AG08396 (cell line): ENCODE data around the gene BATF3.
A peak's percentile ranks its signal among the peaks of the same experiment; 100 is the strongest.

Experiments
- DNase-seq: peaks from one replicate; pipeline ENCODE4 v3.0.0; 2012; ENCODE audit warnings: low spot score, mixed read lengths

BATF3 gene

DNA sequence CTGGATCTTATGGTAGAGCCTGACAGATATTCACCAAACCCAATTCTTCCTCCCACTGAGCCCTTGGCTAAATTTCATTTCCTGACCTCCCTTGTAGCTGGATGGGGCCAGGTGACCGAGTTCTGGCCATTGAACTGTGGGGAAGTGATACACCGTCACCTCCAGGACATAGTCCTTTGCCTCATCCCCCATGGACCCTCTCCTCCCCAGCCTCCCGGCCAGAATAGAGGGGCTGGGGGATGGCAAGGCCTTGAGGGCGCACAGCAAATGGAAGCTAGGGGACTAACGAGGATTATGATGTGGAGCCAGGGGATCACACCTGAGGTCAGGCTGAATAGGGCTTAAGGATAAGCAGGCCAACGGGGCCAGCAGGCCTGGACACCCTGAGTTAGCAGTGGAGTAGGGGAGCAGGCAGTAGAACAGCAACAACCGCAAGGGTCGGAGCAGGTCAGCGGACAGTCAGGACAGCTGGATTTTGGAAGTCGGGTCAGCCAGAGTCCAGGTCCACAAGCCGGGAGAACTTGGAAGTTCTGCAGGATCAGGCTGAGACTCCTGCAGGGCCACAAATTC, 15.0 kb downstream of the BATF3 start:
- DNase-seq = no peak

DNA sequence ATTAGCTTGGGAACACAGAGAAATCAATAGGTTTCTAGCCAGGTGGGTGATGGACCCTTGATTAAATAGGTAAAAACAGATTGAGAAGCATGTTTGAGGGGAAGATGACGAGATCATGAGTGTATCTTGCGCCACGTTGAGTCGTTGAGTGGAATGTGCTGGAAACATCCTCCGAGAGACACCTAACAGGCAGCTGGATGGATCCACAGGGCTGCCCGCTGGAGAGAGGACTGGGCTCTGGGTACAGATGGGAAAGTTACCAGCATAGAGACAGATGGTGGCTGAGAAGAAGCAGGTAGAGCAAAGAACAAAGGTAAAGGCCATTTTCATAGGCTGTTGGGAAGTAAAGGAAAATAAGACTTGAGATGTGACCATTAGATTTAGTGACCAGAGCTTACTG, 15.6 kb downstream of the BATF3 start:
- DNase-seq = no peak

DNA sequence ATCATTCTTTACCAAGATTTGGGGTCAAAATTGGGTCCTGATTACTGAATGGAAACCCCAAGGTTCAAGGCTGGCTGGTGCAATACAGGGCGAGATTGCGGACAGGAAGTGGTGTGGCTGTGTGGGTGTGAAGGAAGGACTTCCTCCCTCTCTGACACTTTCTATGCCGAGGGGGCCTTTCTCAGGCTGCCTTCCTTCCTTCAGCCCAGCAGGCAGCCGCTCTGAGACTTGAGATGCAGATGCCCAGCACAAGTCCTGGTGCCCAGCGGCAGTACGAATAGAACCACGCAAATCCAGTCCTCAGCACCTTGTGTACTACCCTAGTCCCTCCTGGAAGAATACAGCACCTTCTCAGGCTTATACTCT, 16.3 kb downstream of the BATF3 start:
- DNase-seq = no peak

DNA sequence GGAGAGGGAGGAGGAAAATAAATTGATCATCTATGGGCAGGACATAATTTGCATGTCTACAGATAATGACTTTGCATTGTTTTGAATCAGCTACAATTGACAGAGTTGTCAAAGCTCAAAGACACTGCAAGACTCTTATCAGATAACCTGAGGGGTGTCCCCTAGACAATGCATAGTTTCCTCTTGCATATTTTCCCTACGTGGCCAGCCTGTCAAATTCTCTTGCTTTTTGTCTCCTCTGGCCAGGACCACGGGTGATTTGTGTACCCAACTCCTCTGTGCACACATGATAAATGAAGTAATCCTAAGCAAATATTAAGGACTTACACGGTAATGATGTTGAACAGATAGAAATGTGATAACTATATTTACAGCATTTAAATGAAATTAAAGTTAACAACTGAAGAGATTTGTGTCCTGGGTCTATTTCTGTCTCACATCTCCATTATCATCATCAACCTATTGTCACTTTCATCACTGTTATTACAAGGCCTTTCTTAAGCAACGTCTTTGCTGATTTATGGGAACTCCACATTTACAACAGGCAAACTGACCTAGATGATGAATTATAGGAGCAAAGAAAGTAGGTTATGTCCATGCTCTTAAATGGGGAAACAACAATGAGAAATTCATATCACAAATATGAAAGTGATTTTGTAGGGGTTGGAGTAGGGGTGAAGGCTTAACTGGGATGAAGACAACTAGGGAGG, 18.8 kb downstream of the BATF3 start:
- no peak for DNase-seq

DNA sequence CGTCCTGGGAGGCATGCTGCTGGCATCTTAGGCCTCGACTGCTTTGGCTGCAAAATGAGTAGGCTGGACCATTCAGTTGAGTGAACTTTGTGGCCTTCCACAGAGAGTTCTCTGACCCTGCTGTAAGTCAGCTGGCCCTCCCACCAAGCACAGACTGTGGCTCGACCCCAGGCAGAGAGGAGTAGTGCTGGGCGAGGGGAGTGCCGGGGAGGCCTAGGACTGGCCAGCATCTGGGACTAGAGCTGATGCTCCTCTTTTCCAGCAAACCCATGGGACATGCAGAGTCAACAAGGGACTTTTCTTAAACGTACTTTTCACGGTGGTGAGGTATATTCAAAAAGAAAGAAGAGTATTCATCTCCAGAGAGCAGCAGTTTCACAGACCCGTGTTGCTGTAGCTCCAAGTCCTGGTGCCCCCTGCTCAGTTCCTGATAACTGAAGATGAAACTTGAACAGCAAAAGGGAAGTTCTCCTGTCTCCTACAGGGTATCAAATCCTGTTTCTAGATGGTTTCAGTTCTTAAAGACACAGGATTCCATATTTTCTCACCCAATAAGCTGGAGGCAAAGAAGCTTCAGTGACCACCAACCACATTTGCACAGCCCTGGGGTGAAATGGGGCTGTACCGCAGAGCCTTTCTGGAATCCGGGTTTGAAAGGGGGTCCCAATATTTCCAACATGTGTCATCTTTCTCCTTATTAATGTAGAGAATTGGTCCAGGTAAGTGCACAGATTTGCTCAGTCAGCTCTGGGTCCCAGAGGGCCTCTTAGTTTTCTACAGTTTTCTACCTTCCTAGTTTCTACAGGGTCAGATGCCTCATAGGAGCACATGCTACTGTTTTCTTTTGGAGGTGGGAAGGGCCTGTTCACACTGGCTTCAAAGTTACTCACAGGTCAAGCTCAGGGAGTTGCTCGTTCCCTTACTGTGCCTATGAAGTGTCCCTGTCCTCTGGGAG, 20.9 kb downstream of the BATF3 start:
- no peak for DNase-seq

DNA sequence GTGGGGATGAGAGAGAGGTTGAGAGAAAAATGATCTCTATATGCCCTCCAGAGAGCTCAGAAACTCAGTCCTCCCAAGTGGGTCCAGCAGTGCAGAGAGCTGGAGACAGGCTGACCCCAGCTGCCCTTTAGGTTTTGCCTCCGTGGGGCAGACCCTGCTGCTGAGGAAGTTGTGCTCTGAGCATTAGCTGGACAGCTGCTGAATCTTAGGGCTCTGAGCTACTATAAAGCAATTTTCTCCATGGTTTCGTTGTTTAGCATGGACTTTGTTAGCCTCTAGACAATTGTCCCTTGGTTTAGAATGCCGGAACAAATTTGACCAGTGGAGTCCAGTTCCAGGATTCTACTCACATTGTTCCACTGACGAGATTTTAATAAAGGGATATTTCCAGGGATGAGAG, 22.1 kb downstream of the BATF3 start:
- no peak for DNase-seq

DNA sequence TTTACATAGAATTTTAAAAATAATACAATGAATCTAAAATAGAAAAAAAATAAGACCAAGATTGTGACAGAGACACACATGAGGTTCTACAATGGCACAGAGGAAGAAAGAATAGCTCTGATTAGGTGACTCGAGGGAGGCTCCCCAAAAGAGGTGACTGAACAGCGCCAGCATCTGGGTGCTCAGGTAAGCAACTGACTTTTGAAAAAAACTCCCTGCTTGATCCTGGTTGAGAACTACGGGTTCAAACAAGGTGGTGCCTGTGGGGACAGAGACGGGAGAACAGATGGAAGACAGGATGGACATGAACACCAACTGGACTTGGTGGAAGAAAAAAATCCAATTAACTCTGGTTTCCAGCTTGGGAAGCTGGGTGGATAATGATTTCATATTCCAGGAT, 22.5 kb downstream of the BATF3 start:
- no peak for DNase-seq

DNA sequence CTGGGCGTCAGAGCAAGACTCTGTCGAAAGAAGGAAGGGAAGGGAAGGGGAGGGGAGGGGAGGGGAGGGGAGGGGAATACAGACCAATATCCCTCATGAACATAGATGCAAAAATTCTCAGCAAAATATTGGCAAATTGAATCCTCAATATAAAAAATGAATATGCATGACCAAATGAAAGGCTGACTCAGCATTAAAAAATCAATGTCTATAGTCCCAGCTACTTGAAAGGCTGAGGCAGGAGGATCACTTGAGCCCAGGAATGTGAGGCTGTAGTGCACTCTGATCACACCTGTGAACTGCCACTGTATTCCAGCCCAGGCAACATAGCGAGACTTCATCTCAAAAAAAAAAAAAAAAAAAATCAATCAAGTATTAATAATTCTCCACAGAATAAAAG, 24.0 kb downstream of the BATF3 start:
- DNase-seq = no peak

DNA sequence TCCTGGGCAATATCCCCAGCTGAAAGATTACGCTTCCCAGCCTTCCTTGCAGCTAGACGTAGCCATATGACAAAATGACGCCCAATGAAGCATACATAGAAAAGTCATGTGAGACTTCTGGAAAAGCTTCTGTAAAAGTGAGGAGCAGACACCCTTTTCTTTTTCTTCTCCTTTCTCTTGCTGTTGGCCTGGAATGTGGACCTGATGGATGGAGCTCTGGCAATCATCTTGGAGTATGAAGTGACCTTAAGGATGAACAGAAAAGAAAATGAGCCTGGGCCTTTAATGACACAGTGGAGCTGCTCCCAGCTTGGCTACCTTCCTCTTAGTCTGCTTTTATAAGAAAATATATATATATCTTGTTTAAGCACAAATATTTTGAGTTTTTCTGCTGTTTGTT, 24.8 kb downstream of the BATF3 start:
- no peak for DNase-seq

DNA sequence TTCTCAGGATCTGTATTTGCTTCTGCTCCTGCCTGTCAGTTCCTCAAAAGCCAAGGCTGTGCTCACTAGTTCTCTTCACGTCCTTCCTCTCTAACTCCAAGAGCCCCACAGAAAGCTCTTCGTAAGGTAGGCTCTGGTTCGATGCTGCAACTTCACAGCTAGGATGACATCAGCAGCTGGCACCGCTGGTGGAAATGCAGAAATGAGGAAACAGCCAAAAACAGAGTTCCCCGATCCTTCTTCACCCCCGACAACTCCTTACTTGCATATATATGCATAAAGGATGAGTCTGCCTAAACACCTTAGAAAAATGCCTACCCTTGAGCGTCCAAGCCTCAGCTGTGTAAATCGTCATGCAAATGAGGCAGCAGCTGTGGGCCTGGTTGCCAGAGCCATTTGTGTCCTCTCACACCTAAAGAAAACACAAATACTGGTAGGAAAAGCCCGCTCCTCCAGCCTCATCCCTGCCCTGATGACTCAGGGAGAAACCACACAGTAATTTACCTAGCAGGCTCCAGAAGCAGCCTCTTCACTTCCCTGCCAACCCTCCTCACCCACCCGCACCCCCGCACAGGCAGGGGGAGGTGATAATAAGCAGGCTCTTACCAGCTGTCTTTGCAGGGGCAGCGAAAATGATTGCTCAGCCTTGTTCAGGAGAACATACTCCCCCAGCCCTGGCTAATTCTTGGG, 28.2 kb downstream of the BATF3 start:
- peak; percentile 31 for DNase-seq

DNA sequence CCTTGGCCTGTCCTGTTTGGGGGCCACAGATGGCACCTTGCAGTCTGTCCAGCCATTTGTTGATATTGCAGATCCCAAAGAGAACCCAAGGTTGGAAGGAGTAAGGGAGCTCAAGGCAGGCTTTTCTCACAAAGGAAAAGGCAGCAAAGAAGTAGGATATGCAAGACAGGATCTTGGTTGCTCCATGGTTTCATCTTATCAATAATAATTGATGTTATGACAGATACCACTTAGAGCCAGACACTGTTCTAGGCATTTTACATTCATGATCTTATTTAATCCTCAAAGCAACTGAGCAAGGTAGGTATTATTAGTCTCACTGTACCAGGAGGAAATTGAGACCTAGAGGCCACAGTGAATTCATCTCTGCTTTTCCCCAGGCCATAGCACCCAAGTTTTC, 28.8 kb downstream of the BATF3 start:
- no peak for DNase-seq

DNA sequence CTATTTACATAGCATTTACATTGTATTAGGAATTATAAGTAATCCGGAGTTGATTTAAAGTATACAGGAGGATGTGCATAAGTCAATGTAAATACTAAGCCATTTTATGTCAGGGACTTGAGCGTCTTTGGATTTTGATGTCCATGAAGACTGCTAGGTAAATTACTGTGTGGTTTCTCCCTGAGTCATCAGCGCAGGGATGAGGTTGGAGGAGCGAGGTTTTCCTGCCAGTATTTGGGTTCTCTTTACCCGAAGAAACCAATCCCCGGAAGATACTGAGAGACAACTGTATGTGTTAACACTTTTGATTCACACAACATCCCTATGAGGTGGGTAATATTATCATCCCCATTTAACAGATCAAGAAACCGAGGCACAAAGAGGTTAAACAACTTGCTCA, 29.3 kb downstream of the BATF3 start:
- no peak for DNase-seq

DNA sequence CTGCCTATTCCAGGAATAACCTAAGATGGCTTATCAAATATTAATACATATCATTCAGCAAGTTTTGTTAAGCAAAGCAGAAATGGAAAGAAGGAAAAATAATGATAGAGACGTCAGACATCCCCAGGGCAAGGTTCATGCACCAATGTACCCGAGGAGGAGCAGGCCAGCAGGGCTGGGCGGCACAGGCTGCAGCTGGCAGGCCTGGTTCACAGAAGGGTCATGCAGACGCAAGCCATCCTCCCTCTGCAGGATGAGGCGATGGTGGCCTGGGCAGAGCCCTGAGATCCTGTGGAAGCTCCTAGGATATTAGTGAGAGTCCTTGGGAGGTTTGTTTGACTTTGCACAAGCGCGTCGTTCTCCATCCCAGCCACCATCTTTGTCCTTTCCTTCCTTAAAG, 30.0 kb downstream of the BATF3 start:
- DNase-seq = no peak

DNA sequence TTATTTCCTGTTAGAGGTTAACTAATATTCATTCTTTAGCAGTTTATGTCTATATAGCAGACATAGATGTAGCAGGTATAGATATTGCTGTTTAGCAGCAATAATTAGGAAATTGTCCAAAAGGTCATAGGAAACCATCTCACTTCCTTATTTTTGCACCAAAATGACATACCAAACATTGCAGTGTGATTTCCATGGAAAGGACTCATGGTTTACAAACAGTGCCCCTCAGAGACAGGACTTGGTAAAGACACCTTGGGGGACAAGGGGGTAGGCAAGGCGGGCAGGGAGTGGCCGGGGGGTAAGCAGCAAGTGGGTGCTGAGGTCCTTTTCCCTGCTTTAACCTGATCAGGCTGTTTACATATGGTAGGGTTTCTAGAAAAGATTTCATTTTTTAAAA, 30.5 kb downstream of the BATF3 start:
- DNase-seq = peak; percentile 35

DNA sequence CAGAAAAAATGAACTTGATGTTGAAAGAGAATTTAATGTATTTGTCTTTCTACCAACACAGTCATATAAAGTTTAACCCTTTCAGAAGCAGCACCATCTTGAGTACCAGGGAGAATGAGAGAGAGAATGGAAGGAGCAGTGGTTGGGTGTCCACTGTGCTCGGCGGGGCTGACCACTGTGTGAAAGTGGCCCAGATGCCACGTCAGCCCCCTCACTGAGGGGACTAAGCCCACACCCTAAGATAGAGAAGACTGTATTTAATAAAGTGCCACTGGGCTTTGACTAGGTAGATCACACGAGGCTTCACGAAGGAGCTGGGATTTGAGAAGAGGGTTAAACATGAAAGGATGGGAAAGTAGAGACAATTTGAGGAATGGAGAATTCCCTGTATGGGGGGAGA, 31.2 kb downstream of the BATF3 start:
- DNase-seq = no peak

DNA sequence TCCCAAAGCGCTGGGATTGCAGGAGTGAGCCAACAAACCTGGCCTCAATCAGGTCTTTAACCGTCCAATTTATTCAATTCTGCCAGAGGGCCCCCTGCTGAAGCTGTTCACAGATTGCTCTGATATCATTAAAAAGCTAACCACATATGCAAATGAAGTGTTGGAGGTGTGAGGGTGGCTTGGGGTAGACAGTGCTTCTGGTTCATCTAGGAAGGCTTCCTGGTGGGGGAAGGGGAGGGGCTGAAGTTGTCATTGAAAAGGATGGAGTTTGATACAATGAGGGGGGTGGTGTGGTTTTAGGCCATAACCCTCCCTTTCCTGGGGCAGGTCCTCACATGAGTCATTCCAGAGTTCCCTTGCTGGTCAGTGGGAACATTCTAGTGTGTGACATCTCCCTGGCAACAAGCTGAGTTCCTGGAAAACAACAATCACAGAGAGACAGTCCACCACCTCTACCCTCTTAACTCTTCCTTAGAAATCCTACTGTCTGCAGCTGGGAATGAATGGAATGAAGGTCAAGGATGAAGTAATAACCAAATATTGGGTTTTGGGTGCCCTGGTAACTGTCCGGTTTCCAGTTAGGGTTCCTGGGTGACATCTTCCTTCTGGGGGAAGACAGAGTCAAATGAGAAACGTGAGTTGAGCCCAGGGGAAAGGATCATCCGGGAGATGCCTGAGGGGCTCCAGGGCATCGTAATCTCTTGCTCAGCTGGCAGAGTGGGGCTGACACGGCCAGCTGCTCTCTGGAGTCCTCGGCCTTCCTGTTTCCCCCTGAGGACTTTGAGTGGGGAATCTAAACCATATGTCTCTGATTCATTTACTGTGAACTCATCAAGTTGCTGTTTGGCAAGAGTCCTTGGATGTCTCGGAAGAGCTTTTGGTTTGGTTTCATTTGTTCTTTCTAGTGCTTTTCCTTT, 32.2 kb downstream of the BATF3 start:
- peak; percentile 90 for DNase-seq

DNA sequence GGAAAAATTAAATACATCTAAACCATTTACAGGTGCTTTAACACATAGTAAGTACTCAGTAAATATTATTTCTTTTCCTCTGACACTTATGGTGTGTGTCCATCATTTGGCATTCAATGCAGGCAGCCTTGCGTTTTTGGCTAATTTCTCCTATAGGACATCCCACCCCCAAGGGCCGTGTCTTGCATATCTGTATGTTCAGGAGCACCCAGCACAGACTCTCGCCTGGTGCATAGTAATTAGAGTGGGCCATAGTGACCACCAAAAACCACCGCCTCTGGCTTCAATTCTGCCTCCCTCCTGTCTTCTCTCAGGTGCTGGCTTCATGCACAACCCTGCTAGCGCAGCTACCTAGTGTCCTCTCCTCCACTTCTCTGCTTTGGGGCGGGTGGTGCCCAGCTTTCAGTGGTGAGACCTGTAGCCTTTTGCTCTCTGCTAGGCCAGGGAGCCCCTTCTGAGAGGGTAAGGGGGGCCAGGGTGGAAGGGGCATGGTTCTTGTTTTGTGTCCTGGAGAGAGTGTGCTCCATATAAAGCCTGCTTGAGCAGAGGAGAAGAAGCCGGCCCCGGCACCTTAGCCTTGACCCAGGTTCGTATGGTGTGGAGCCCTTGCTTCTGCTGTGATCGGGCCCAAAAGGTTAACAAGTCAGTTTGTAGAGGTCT, 33.4 kb downstream of the BATF3 start:
- DNase-seq = no peak

DNA sequence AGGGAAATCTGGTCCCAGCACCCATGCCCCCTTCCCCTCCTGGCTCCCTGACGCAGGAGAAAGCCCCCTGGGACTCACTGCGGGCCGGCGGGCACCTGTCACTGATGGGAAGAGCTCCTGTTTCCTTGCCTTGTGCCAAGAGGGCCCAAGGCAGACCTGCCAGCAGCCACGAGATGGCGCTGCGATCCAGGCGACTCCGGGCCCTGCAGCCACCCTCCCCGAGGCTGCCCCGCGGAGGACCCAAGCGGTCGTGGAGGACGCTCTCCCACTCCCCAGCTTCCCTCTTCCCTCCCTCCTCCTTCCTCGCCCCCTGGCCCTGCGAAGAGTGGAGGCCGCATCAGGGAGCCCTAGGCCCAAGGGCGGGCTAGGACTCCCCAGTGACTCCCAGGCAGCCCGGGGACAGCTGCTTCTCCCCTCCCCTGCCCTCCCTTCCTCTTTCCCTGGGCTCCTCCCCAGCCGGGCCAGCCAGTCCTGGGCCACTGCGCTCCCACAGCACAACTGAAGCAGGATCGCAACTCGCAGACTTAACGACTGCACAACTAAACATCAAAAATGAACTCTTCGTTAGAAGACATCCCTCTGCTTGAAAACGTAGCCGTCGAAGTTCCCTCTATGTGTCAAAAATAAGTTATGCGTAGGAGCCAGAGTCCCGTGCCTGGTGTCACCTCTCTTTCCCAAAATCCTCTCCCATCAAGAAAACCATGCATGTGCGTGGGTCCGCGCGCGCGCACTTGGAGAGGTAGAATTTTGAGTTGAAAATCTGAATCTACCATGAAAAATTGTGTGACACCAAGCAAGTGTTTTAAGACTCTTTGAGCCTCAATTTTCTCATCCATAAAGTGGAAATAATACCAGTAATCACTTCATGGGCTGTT, 34.2 kb downstream of the BATF3 start:
- peak; percentile 78 for DNase-seq

DNA sequence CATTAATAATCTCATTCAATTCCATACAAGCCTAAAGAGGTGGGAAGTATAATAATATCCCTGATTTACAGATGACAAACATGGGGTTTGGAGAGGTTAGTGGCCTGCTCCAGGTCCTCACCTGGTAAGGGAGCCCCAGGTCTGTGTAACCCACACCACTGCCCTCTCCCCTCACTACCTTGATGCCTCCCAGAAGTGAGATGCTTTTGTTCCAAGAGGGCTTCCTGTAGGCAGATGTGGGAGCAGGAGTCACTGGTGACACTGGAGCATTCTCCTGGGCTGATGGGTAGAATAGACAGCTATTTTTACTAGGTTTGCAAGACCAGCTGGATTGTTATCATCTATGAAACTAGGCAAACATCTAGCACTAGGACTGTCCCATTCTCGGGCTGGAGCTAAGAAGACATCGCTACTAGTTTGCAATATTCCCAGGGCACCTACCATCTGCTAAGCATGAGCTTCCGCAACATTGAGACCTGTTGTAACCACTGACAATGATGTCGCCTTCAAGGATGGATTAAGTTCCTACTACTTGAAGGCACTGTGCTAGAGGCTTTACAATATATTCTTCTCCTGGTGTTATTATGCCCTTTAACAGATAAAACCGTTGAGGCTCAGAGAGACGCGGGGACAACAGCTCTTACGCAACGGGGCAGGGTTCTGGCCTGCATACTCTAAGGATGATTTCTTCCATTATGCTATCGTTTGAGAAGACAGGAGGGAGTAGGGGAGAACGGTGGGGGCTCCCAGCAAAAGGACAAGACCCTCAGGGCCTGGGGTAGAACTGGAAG, 35.0 kb downstream of the BATF3 start:
- DNase-seq = no peak
